HCT116 (cell line): ENCODE results near the gene FBXL17.

Source experiments
- EZH2 ChIP-seq: fragments of 200-600 bp; sonication (generic); IDR thresholded peaks from 2 replicates; pipeline ENCODE4 v1.6.1; 2017; ENCODE audit warnings: antibody characterized with exemption, mixed run types
- EZH2phosphoT487 ChIP-seq: fragments of 200-600 bp; IDR thresholded peaks from 2 replicates; pipeline ENCODE4 v1.6.1; 2018; ENCODE audit warnings: antibody characterized with exemption, borderline replicate concordance
- POLR2A ChIP-seq: IDR thresholded peaks from 2 replicates; pipeline ENCODE4 v1.7.0; 2011; ENCODE audit warnings: borderline replicate concordance; ENCODE audit not compliant: insufficient read depth, insufficient read length; ENCODE audit errors: extremely low read depth
- POLR2AphosphoS5 ChIP-seq: IDR thresholded peaks from 2 replicates; pipeline ENCODE4 v1.6.1; 2011; ENCODE audit warnings: mild to moderate bottlenecking, low read depth, low read length, moderate library complexity

- TF ChIP-seq POLR2AphosphoS5 (no peak), EZH2phosphoT487 (no peak), POLR2A (no peak), EZH2 (no peak)
Measured at GRCh38 chr5:108146222-108146621, 235.7 kb downstream of the FBXL17 start.
